Ascending aorta (tissue), 2 donors: ENCODE measurements around the gene FN1. TPM values are rescaled to one million over a fixed set of nuclear protein-coding genes. Genes with fewer than 3 reads are reported as not detected.

Experiments
- DNase-seq, 2 donors: peaks; one replicate each; pipeline ENCODE4 v3.0.0-alpha.2; 2019; ENCODE audit warnings: low spot score in 2 of 2
- H3K27ac ChIP-seq, 2 donors: fragments of 200-600 bp; sonication (generic); one replicate each; pipeline ENCODE4 v1.5.1; 2016 to 2017; ENCODE audit warnings: mild to moderate bottlenecking in 1 of 2
- H3K27me3 ChIP-seq: fragments of 200-600 bp; sonication (generic); one replicate; pipeline ENCODE4 v1.5.1; 2017
- H3K36me3 ChIP-seq, 2 donors: fragments of 200-600 bp; sonication (generic); one replicate each; pipeline ENCODE4 v1.5.1; 2016
- H3K4me1 ChIP-seq, 2 donors: fragments of 200-600 bp; sonication (generic); one replicate each; pipeline ENCODE4 v1.5.1; 2016 to 2017; ENCODE audit warnings: mild to moderate bottlenecking in 1 of 2
- H3K4me3 ChIP-seq, 2 donors: fragments of 200-600 bp; sonication (generic); one replicate each; pipeline ENCODE4 v1.5.1; 2016 to 2017; ENCODE audit warnings: mild to moderate bottlenecking in 1 of 2
- H3K9me3 ChIP-seq, 2 donors: fragments of 200-600 bp; sonication (generic); one replicate each; pipeline ENCODE4 v1.5.1; 2016
- CTCF ChIP-seq, 3 experiments: fragments of 200-600 bp in 2 of 3; fragments of 450-650 bp in 1 of 3; sonication (generic) in 2 of 3; IDR thresholded peaks; one replicate each; pipeline ENCODE4 v1.5.1; 2016 to 2019; ENCODE audit warnings: antibody characterized with exemption in 3 of 3, mild to moderate bottlenecking in 1 of 3, moderate library complexity in 1 of 3
- intact Hi-C: fragments of 100-400 bp; cut with DNase I; formaldehyde crosslinking; loops from one replicate; pipeline ENCODE4 v1.15.1; 2023
- total RNA-seq: library from RNA; depleted of rRNA; stranded (reverse); fragments of >200 nt; gene quantifications from one replicate; pipeline ENCODE4 v1.1.0, GENCODE V29; 2016

The FN1 gene
- total RNA-seq, 1 donor from 2014 or later, result 5,098 TPM

GRCh38 chr2:215388002-215388728, 47.7 kb downstream of the FN1 start:
- TF ChIP-seq CTCF (IDR thresholded peaks at IDR 0.05), result no peak
- H3K4me3 ChIP-seq, result no peak overlapping the region
- peaks cover 79 to 98% of the 10 kb centered on the region in 2 donors for H3K36me3 ChIP-seq
- H3K9me3 ChIP-seq, result no peaks in the 10 kb centered on the region
- H3K27ac ChIP-seq, result no peak overlapping the region
- no peak for DNase-seq
- no peaks in the 10 kb centered on the region for H3K27me3 ChIP-seq
- intact Hi-C loops, result no loop called here
- H3K4me1 ChIP-seq, result no peaks in the 10 kb centered on the region

- H3K4me3 ChIP-seq, result no peak overlapping the region
- no peaks in the 10 kb centered on the region for H3K4me1 ChIP-seq
- intact Hi-C loops, result no loop called here
- DNase-seq, result no peak
- no peaks in the 10 kb centered on the region for H3K27me3 ChIP-seq
- H3K27ac ChIP-seq, result no peak overlapping the region
- no peaks in the 10 kb centered on the region for H3K9me3 ChIP-seq
- TF ChIP-seq CTCF (IDR thresholded peaks at IDR 0.05), result no peak
- H3K36me3 ChIP-seq, result peaks cover 74 to 98% of the 10 kb centered on the region in 2 donors
Measured at GRCh38 chr2:215386566-215386965, 49.3 kb downstream of the FN1 start.

GRCh38 chr2:215384710-215385109, 51.2 kb downstream of the FN1 start:
- DNase-seq, result no peak
- Histone ChIP-seq H3K9me3 (no peaks in the 10 kb centered on the region), H3K27me3 (no peaks in the 10 kb centered on the region), H3K27ac (no peak overlapping the region), H3K36me3 (peaks cover 78 to 98% of the 10 kb centered on the region in 2 donors), H3K4me3 (no peak overlapping the region), H3K4me1 (no peaks in the 10 kb centered on the region)
- no peak for TF ChIP-seq CTCF (IDR thresholded peaks at IDR 0.05)
- intact Hi-C loops, result no loop called here

- H3K36me3 ChIP-seq, result peaks cover 77 to 98% of the 10 kb centered on the region in 2 donors
- no peak overlapping the region for H3K27ac ChIP-seq
- no peaks in the 10 kb centered on the region for H3K27me3 ChIP-seq
- TF ChIP-seq CTCF (IDR thresholded peaks at IDR 0.05), result no peak
- DNase-seq, result no peak
- no peak overlapping the region for H3K4me3 ChIP-seq
- intact Hi-C loops, result no loop called here
- no peaks in the 10 kb centered on the region for H3K4me1 ChIP-seq
- no peaks in the 10 kb centered on the region for H3K9me3 ChIP-seq
Measured at GRCh38 chr2:215383652-215384279, 52.1 kb downstream of the FN1 start.

- Histone ChIP-seq H3K27me3 (no peaks in the 10 kb centered on the region), H3K27ac (no peak overlapping the region), H3K9me3 (no peaks in the 10 kb centered on the region), H3K4me1 (no peaks in the 10 kb centered on the region), H3K4me3 (no peak overlapping the region), H3K36me3 (peaks cover 84 to 98% of the 10 kb centered on the region in 2 donors)
- TF ChIP-seq CTCF (IDR thresholded peaks at IDR 0.05), result no peak
- DNase-seq, result no peak
- intact Hi-C loops, result no loop called here
Measured at GRCh38 chr2:215382480-215382879, 53.4 kb downstream of the FN1 start.
